ENCODE results near the gene NTRK2. TPM values are rescaled to one million over a fixed set of nuclear protein-coding genes. Genes with fewer than 3 reads are reported as not detected.

NTRK2 gene
- total RNA-seq, 1 donor from 2014 or later = 0.46 TPM

- DNase-seq (ENCODE audit: low read depth) = no peak
- no peak for TF ChIP-seq CTCF (conservative IDR thresholded peaks at IDR 0.05; ENCODE audit: low read depth, low read length)
- no peak overlapping the region for H3K4me3 ChIP-seq (ENCODE audit: low read depth, low read length)
Observed at GRCh38 chr9:84858364-84858763, 188.8 kb downstream of the NTRK2 start.

GRCh38 chr9:84860249-84861115, 191.0 kb downstream of the NTRK2 start:
- no peak for TF ChIP-seq CTCF (conservative IDR thresholded peaks at IDR 0.05; ENCODE audit: low read depth, low read length)
- H3K4me3 ChIP-seq (ENCODE audit: low read depth, low read length) = no peak overlapping the region
- no peak for DNase-seq (ENCODE audit: low read depth)

- TF ChIP-seq CTCF (conservative IDR thresholded peaks at IDR 0.05; ENCODE audit: low read depth, low read length) = no peak
- DNase-seq (ENCODE audit: low read depth) = no peak
- no peak overlapping the region for H3K4me3 ChIP-seq (ENCODE audit: low read depth, low read length)
Observed at GRCh38 chr9:84861455-84861854, 191.9 kb downstream of the NTRK2 start.

GRCh38 chr9:84862308-84862707, 192.8 kb downstream of the NTRK2 start:
- TF ChIP-seq CTCF (conservative IDR thresholded peaks at IDR 0.05; ENCODE audit: low read depth, low read length) = no peak

GRCh38 chr9:84862810-84863287, 193.3 kb downstream of the NTRK2 start:
- no peak for DNase-seq (ENCODE audit: low read depth)
- H3K4me3 ChIP-seq (ENCODE audit: low read depth, low read length) = no peak overlapping the region
- no peak for TF ChIP-seq CTCF (conservative IDR thresholded peaks at IDR 0.05; ENCODE audit: low read depth, low read length)

More at GRCh38 chr9:84862308-84862707, 192.8 kb downstream of the NTRK2 start:
- H3K4me3 ChIP-seq (ENCODE audit: low read depth, low read length) = no peak overlapping the region
- no peak for DNase-seq (ENCODE audit: low read depth)

GRCh38 chr9:84863372-84863771, 193.8 kb downstream of the NTRK2 start:
- H3K4me3 ChIP-seq (ENCODE audit: low read depth, low read length) = no peak overlapping the region
- DNase-seq (ENCODE audit: low read depth) = no peak
- no peak for TF ChIP-seq CTCF (conservative IDR thresholded peaks at IDR 0.05; ENCODE audit: low read depth, low read length)

All from epithelial cell of proximal tubule (primary cell).